Measurements from ENCODE around the gene BCL7C. TPM values are rescaled to one million over a fixed set of nuclear protein-coding genes. Genes with fewer than 3 reads are reported as not detected.
A peak's percentile ranks its signal among the peaks of the same experiment; 100 is the strongest.

The BCL7C gene
- total and polyA plus RNA-seq, 10 of the 15 experiments (the other 5 are each of a cell fraction or from before 2014, with no cell fraction given): 1.1 to 30.5 (median 13.7) TPM

- intact Hi-C loops (cut with micrococcal nuclease; ENCODE audit: unreplicated experiment) (no loop called here), in situ Hi-C loops (cut with MboI) (no loop called here)
- ChIA-PET SMC1A (ENCODE audit: uncharacterized antibody, unreplicated experiment) (interaction anchor here (1.6 to 4.6 kb wide), 3 partner anchors 10 to 32 kb away, joined by 4 to 41 read pairs (median 7); no protein-coding TSS in a partner anchor), POLR2A (interaction anchor here (0.6 to 3.2 kb wide), 5 partner anchors 14 to 32 kb away, joined by 4 to 16 read pairs (median 10); partner anchors contain the start of gene BCL7C), RAD21 (ENCODE audit: unreplicated experiment) (interaction anchor here (0.6 to 6.3 kb wide), 3 partner anchors 21 to 579 kb away, joined by 3 to 44 read pairs (median 3); no protein-coding TSS in a partner anchor), CTCF (interaction anchor here (0.6 to 1.6 kb wide), 5 partner anchors 8 to 211 kb away, joined by 3 to 5 read pairs (median 4); no protein-coding TSS in a partner anchor)
- H3K4me2 ChIP-seq (ENCODE audit: control insufficient read depth, insufficient read depth): peak overlapping the region; percentile 86
- peaks cover 21% of the 10 kb centered on the region for H3K4me1 ChIP-seq (ENCODE audit: control insufficient read depth, insufficient read depth, low read length)
- peak overlapping the region; percentile 93 for H3K27ac ChIP-seq (ENCODE audit: control insufficient read depth, insufficient read depth)
- 0 out of 2 replicates have a peak, but pooled peaks have one; percentile 11 for TF ChIP-seq HDGF (IDR thresholded peaks at IDR 0.05)
- TF ChIP-seq E4F1 (IDR thresholded peaks at IDR 0.05; ENCODE audit: borderline replicate concordance, partially characterized antibody): no peak
- H3K79me2 ChIP-seq (ENCODE audit: control insufficient read depth, insufficient read depth, low read length): peaks cover 34% of the 10 kb centered on the region
- no peaks in the 10 kb centered on the region for H3K9me3 ChIP-seq (replicated peaks; ENCODE audit: control insufficient read depth, insufficient read depth, low read length)
- H3K9ac ChIP-seq (ENCODE audit: control insufficient read depth, insufficient read depth, low read length): peak overlapping the region; percentile 84
- H4K20me1 ChIP-seq (ENCODE audit: control insufficient read depth, insufficient read depth): no peaks in the 10 kb centered on the region
- no peak for ATAC-seq
- 79% methylated on average over 5 of the region's 5 CpGs for WGBS (ENCODE audit: insufficient coverage, insufficient replicate concordance, low lambda C conversion rate, missing lambda C conversion rate)
- no peaks in the 10 kb centered on the region for H3K27me3 ChIP-seq (replicated peaks in 1 of 2; ENCODE audit: control insufficient read depth in 2 of 2, insufficient read depth in 2 of 2, low read length in 1 of 2)
- peak overlapping the region; percentile 76 for H3K4me3 ChIP-seq
- BruUV-seq (replicated peaks): no TSS peak
- no peak for FAIRE-seq
- DNase-seq (ENCODE audit: low read depth, low spot score): no peak
- no peaks in the 10 kb centered on the region; a peak in 1 of 4 replicates for H3K36me3 ChIP-seq (ENCODE audit: control insufficient read depth in 2 of 2, insufficient read depth in 2 of 2, low read length in 1 of 2)
- H2AFZ ChIP-seq (ENCODE audit: control insufficient read depth, low read depth, low read length): no peak overlapping the region; the same call in 1 of the 2 replicates
These were observed 17.0 kb downstream of the BCL7C start for GRCh38 chr16:30876867-30877266.

All from GM12878 (cell line).